Fibroblast of skin of left quadriceps (primary cell): Measurements from ENCODE around the gene TRAK1.
A peak's percentile ranks its signal among the peaks of the same experiment; 100 is the strongest.
"Not testable (repeated sequence)": the region's sequence is repeated elsewhere in the genome, so short reads cannot be mapped to it uniquely, and the experiment has no call there.

Experiments used
- DNase-seq, 2 experiments: peaks; one replicate each; pipeline ENCODE4 v3.0.0-alpha.2; 2013; ENCODE audit warnings: low read depth in 2 of 2

TRAK1 gene

GRCh38 chr3:42098171-42098570, 7.0 kb downstream of the TRAK1 start:
- DNase-seq = no peak

GRCh38 chr3:42099020-42099765, 8.0 kb downstream of the TRAK1 start:
- no peak for DNase-seq

- peak in 1 of 2 experiments; percentile 47 for DNase-seq
Measured at GRCh38 chr3:42101048-42101447, 9.9 kb downstream of the TRAK1 start.

GRCh38 chr3:42101481-42101880, 10.3 kb downstream of the TRAK1 start:
- DNase-seq = no peak

GRCh38 chr3:42102571-42102970, 11.4 kb downstream of the TRAK1 start:
- DNase-seq = no peak

GRCh38 chr3:42103921-42104665, 12.9 kb downstream of the TRAK1 start:
- DNase-seq = not testable (repeated sequence)

- DNase-seq = not testable (repeated sequence)
Measured at GRCh38 chr3:42105994-42106393, 14.8 kb downstream of the TRAK1 start.

GRCh38 chr3:42106646-42107045, 15.5 kb downstream of the TRAK1 start:
- no peak for DNase-seq

GRCh38 chr3:42110631-42111030, 19.5 kb downstream of the TRAK1 start:
- no peak for DNase-seq

- DNase-seq = no peak
Measured at GRCh38 chr3:42114130-42114725, 23.1 kb downstream of the TRAK1 start.

GRCh38 chr3:42115215-42115614, 24.1 kb downstream of the TRAK1 start:
- DNase-seq = no peak

- DNase-seq = no peak
Measured at GRCh38 chr3:42115946-42116345, 24.8 kb downstream of the TRAK1 start.

GRCh38 chr3:42116466-42116865, 25.3 kb downstream of the TRAK1 start:
- no peak for DNase-seq

- DNase-seq = peak; percentile 59 to 60
Measured at GRCh38 chr3:42117175-42118008, 26.2 kb downstream of the TRAK1 start.

GRCh38 chr3:42118762-42119361, 27.7 kb downstream of the TRAK1 start:
- DNase-seq = no peak

- DNase-seq = no peak
Measured at GRCh38 chr3:42119561-42120355, 28.6 kb downstream of the TRAK1 start.

- DNase-seq = no peak
Measured at GRCh38 chr3:42120866-42121265, 29.7 kb downstream of the TRAK1 start.

- no peak for DNase-seq
Measured at GRCh38 chr3:42122261-42123011, 31.3 kb downstream of the TRAK1 start.

GRCh38 chr3:42123012-42123581, 31.9 kb downstream of the TRAK1 start:
- no peak for DNase-seq
